PFSK-1 (cell line): ENCODE data around the gene TBC1D16.

Experiments used
- FOXP2 ChIP-seq: optimal IDR thresholded peaks from 2 replicates; pipeline ENCODE3; 2011; ENCODE audit warnings: borderline replicate concordance, control low read depth, inconsistent platforms; ENCODE audit not compliant: insufficient read depth; ENCODE audit errors: extremely low read length, extremely low read depth
- POLR2AphosphoS5 ChIP-seq: IDR thresholded peaks from 2 replicates; pipeline ENCODE4 v1.6.1; 2012; ENCODE audit warnings: low read depth, mild to moderate bottlenecking, control low read depth, low read length, moderate library complexity
- REST ChIP-seq, 2 experiments: IDR thresholded peaks; 2 replicates each; pipeline versions ENCODE4 v1.6.1 to v1.8.0; 2011 to 2012; ENCODE audit warnings: low read depth in 2 of 2, low read length in 2 of 2, control low read depth in 1 of 2, inconsistent platforms in 1 of 2, mild to moderate bottlenecking in 1 of 2, moderate library complexity in 1 of 2; ENCODE audit not compliant: insufficient read depth in 1 of 2
- SIN3A ChIP-seq: IDR thresholded peaks from 2 replicates; pipeline ENCODE4 v1.6.1; 2012; ENCODE audit warnings: mild to moderate bottlenecking, low read length, moderate library complexity, borderline replicate concordance; ENCODE audit not compliant: insufficient read depth
- TAF1 ChIP-seq: IDR thresholded peaks from 2 replicates; pipeline ENCODE4 v1.6.1; 2012; ENCODE audit warnings: low read length, control low read depth, borderline replicate concordance; ENCODE audit not compliant: insufficient read depth

The TBC1D16 gene

GRCh38 chr17:80007939-80008338 lies 27.7 kb downstream of the TBC1D16 start:
- TF ChIP-seq SIN3A (no peak), REST (IDR thresholded peaks at IDR 0.05; ENCODE audit: insufficient read depth in 1 of 2, low read depth in 2 of 2, low read length in 2 of 2) (no peak), FOXP2 (no peak), POLR2AphosphoS5 (no peak), TAF1 (no peak)

- TF ChIP-seq FOXP2 (no peak), REST (IDR thresholded peaks at IDR 0.05; ENCODE audit: insufficient read depth in 1 of 2, low read depth in 2 of 2, low read length in 2 of 2) (no peak), TAF1 (no peak), SIN3A (no peak)
Observed at GRCh38 chr17:80006811-80007752, 28.6 kb downstream of the TBC1D16 start.

- no peak for TF ChIP-seq TAF1
- TF ChIP-seq POLR2AphosphoS5: no peak
- no peak for TF ChIP-seq FOXP2
- TF ChIP-seq REST (IDR thresholded peaks at IDR 0.05; ENCODE audit: insufficient read depth in 1 of 2, low read depth in 2 of 2, low read length in 2 of 2): no peak
- TF ChIP-seq SIN3A: no peak
Observed at GRCh38 chr17:80006339-80006720, 29.3 kb downstream of the TBC1D16 start.

- TF ChIP-seq TAF1: no peak
- no peak for TF ChIP-seq REST (IDR thresholded peaks at IDR 0.05; ENCODE audit: insufficient read depth in 1 of 2, low read depth in 2 of 2, low read length in 2 of 2)
- no peak for TF ChIP-seq SIN3A
- TF ChIP-seq FOXP2: no peak
- no peak for TF ChIP-seq POLR2AphosphoS5
Observed at GRCh38 chr17:80005360-80006338, 30.0 kb downstream of the TBC1D16 start.
